Inflammatory macrophage (primary cell): Measurements from ENCODE around the gene NBEAL2.

Experiments
- DNase-seq, 2 donors: peaks; one replicate each; pipeline ENCODE4 v3.0.0-alpha.2; 2020 to 2022

Gene NBEAL2

DNA sequence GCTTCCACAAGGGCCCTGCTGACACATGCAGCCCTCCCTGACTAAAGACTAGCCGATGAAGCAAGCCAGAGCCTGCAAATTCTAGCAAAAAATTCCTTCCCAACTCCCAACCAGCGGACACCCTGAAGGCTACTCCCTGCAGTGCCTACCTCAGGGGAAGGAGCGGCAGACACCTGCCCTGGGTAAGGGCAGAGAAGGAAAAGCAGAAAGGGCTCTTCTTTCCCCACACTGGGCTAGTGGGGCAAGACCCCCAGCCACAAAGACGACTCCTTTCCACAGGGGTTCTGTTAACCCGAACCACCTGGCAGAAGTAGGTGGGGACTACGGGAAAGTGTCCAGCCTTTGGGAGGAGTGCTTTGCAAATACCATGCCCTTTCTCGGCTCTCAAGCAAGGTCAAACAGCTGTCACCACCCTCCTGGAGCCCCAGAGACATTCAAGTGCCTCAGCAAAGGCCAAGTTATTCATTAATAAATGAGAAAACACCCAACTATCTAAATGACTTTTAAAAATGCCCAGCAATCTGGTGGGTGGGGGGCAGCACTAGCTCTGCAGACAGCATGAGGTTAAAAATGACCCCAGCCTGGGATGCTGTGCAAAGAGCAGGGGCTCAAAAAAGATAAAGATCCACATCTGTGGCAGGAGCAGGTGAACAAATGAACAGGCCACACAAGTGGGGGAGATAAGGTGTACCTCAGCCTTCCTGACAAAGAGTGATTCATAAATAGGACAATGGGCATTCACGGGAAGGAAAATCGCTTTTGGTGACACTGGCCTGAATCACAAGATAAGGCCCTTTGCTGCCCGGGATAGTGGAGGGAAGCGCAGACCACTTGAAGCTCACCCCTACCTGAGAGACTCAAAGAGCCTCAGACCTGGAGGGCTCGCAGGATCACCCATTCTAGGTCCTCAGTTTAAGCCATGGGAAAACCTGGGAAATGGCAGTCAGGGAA lies 36.0 kb upstream of the NBEAL2 start:
- DNase-seq, result no peak

- DNase-seq, result no peak
These were observed 35.3 kb upstream of the NBEAL2 start for GRCh38 chr3:46944191-46944590.

DNA sequence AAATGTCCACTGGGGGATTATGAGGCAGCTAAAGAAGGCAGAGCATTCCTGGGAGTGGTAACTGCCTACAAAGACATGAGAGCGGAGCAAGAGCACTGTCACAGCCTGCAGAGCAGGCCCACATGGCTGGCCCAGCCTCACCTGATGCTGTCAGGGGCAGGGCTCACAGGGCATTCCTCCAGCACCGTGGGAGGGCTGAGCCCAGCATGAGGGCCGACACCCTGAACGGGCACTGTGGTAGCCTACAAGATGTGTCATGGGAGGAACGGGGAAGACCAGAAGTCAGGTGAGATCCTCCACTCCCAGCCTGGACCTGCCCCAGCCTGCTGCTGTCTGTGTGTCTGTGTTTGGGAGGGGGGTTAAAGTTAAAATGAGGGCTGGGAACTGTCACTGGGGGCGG lies 33.0 kb upstream of the NBEAL2 start:
- DNase-seq, result peak in 1 of 2 donors; percentile 44

GRCh38 chr3:46946856-46947545 lies 32.5 kb upstream of the NBEAL2 start:
- DNase-seq, result peak in 1 of 2 donors; percentile 47

- no peak for DNase-seq
These were observed 31.9 kb upstream of the NBEAL2 start for GRCh38 chr3:46947546-46947901.

- DNase-seq, result peak; percentile 87 to 94
These were observed 31.3 kb upstream of the NBEAL2 start for GRCh38 chr3:46947981-46948791.

DNA sequence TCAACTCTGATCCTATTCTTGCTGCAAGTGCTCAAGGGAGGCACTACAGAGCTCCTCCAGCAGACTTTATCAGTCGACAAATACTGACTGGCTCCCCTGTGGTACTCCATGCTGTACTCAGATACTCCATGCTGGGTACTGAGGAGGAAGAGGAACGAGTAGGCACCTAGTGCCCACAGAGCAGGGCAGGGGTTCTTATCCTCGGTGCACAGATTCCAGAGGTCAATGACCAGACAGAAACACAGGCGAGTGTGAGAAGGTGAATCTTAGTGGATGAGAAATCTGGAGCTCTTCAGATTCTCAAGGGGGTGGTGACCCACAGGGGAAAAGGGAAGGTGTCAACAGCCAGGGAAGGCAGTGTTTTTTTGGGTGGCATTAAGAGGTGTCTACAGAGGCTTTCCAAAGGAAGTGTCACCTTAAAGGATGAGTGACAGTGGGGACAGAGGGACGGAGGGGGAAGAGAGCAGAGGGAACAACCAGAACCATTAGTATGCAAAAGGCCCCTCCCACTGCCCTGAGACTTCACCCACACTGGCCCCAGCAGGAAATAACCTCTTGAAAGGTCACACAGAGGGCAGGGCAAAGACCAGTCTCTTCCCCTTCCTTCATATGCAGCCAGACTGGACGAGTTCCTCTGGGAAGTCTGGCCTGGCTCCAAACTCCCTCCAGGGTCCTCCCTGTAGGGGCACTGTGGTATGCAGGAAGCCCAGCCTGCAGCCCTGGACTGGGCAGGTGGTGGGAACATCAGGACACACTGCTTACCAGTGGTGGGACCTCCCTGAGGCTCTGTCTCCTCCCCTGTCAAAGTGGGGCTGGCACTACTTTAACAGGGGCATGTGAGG lies 30.4 kb upstream of the NBEAL2 start:
- peak; percentile 84 to 93 for DNase-seq

GRCh38 chr3:46950177-46950576 lies 29.3 kb upstream of the NBEAL2 start:
- DNase-seq, result no peak

GRCh38 chr3:46950650-46951241 lies 28.7 kb upstream of the NBEAL2 start:
- DNase-seq, result peak; percentile 42 to 47

DNA sequence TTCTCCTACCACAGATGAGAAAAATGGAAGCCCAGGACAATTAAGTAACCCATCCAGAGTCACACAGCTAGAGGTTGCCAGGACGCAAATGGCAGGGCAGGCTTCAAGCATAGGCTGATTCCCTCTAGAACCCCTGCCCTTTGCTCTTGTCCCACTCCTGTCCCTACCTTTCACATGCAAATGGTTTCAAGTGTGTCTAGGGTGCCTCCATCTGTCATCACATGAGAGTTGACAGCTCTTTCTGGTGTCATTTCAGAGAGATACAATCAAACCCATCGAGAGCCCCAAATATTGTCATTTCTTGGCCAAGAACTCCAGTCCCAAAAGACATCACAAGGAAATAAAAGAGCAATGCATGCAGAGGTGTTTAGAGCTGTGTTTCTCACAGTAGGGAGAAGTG lies 26.7 kb upstream of the NBEAL2 start:
- no peak for DNase-seq

- DNase-seq, result peak; percentile 83 to 89
These were observed 26.0 kb upstream of the NBEAL2 start for GRCh38 chr3:46953234-46954010.

DNA sequence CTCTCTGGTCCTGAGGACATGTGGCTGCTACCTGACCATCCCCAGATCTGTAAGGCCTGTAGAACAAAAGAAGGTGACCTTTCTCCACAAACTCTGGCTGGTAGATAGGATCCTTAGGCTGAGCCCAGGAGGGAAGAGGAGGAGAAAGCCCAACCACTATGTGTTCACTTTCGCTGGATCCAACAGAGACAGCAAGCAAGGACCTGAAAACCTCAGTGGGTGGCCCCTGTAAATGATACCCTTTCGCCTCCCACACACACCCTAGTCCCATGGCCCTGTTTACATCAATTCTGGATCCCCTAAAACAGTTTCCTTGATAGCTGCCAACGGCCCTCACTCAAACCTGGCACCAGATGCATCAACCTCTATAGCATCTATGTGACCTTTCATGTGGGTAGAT lies 25.3 kb upstream of the NBEAL2 start:
- no peak for DNase-seq

DNA sequence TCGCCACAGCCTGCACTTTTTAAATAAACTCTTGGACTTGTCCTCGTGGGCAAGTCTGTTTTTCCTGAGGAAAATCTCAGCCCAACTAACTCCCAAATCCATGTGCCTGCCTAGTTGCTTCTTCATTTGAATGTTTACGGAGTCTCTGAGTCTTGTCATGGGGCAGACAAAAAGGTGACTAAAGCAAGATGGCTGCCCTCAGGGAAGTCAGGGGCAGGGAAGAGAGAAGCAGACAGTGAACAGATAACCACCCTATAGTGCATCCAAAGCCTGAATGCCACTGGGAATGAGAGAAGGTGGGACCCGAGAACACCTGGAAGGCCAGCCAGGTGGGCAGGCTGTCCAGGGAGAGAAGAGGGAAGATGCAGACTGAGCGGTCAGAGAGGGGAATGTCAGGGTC lies 24.3 kb upstream of the NBEAL2 start:
- DNase-seq, result no peak

GRCh38 chr3:46955801-46956259 lies 23.6 kb upstream of the NBEAL2 start:
- peak in 1 of 2 donors; percentile 35 for DNase-seq

DNA sequence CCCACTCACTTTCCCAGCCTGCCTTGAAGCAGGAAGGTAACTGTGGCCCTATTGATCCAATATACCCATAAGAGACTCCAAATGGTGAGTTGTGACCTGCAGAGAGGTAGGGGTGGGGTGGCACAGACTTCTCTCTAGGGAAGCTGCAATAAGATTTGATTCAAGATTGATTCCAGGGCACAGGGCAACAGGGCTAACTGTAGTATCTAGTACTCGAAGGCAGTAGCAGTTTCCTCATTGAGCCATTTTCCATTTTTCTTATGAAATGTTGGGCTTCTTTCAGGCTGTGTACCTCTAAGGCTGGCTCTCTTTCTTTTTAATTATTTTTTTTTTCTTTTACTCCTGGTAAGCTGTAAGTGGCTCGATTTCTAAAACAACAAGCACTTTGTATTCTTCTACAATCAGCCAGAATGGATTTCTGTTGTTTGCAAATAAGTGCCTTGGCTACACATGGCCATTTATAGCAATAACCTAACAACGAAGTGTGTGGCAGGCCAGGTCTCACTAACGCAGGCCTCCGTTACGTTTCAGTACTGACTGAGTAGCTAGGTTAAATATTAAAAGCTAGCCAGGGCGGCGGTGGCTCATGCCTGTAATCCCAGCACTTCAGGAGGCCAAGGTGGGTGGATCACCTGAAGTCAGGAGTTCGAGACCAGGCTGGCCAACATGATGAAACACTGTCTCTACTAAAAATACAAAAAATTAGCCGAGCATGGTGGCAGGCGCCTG lies 22.2 kb upstream of the NBEAL2 start:
- DNase-seq, result peak; percentile 37 to 52

GRCh38 chr3:46958467-46959160 lies 20.9 kb upstream of the NBEAL2 start:
- no peak for DNase-seq

- peak; percentile 74 to 82 for DNase-seq
These were observed 20.3 kb upstream of the NBEAL2 start for GRCh38 chr3:46959161-46959511.

DNA sequence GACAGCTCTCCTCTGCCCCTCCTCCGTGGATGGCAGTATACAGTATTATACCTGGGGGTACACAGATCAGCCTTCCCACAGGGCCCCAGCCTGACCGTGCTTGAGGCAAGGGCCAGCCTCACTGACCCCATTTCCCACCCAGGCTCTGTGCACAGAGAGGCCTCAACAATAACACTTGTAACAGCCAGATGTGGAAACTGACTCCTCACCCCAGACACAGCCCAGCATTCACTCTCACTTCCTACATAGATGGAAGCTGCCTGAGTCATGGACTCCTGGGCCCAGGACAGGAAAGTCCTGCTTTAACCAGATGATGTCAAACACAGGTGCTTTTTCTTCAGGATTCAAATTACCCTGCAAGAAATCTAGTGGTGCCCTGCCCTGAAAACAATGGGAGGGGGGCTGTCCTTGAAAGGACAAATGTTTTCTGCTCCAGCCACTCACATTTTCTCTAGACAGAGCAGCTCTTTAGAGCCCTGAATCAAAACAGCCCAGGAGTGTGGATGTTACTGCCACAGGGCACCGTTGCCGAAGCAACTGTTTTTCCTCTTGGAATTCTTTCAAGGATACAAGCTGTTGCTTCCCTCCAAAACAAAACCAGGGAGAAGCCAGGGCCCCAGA lies 19.3 kb upstream of the NBEAL2 start:
- DNase-seq, result peak; percentile 48 to 67

GRCh38 chr3:46960835-46961234 lies 18.6 kb upstream of the NBEAL2 start:
- no peak for DNase-seq
